ENCODE results near the gene ATP7B.
"Not testable (repeated sequence)": the region's sequence is repeated elsewhere in the genome, so short reads cannot be mapped to it uniquely, and the experiment has no call there.

The ATP7B gene

GRCh38 chr13:51922771-51923480 lies 88.3 kb downstream of the ATP7B start:
- DNase-seq (ENCODE audit: low spot score) = no peak

GRCh38 chr13:51921790-51922740 lies 89.2 kb downstream of the ATP7B start:
- no peak for DNase-seq (ENCODE audit: low spot score)

- no peak for DNase-seq (ENCODE audit: low spot score)
These were observed 90.5 kb downstream of the ATP7B start for GRCh38 chr13:51920786-51921185.

GRCh38 chr13:51920267-51920666 lies 91.0 kb downstream of the ATP7B start:
- DNase-seq (ENCODE audit: low spot score) = no peak

- no peak for DNase-seq (ENCODE audit: low spot score)
These were observed 91.7 kb downstream of the ATP7B start for GRCh38 chr13:51919531-51919930.

GRCh38 chr13:51916962-51917361 lies 94.3 kb downstream of the ATP7B start:
- no peak for DNase-seq (ENCODE audit: low spot score)

- no peak for DNase-seq (ENCODE audit: low spot score)
These were observed 95.0 kb downstream of the ATP7B start for GRCh38 chr13:51916051-51916818.

- DNase-seq (ENCODE audit: low spot score) = no peak
These were observed 97.1 kb downstream of the ATP7B start for GRCh38 chr13:51914137-51914493.

GRCh38 chr13:51913421-51914136 lies 97.7 kb downstream of the ATP7B start:
- DNase-seq (ENCODE audit: low spot score) = no peak

GRCh38 chr13:51912511-51913225 lies 98.6 kb downstream of the ATP7B start:
- no peak for DNase-seq (ENCODE audit: low spot score)

- DNase-seq (ENCODE audit: low spot score) = no peak
These were observed 99.2 kb downstream of the ATP7B start for GRCh38 chr13:51912091-51912490.

GRCh38 chr13:51910508-51910907 lies 100.7 kb downstream of the ATP7B start:
- DNase-seq (ENCODE audit: low spot score) = no peak

GRCh38 chr13:51909265-51909664 lies 102.0 kb downstream of the ATP7B start:
- not testable (repeated sequence) for DNase-seq (ENCODE audit: low spot score)

- no peak for DNase-seq (ENCODE audit: low spot score)
These were observed 104.1 kb downstream of the ATP7B start for GRCh38 chr13:51907040-51907732.

GRCh38 chr13:51906581-51906980 lies 104.7 kb downstream of the ATP7B start:
- no peak for DNase-seq (ENCODE audit: low spot score)

GRCh38 chr13:51905787-51906186 lies 105.5 kb downstream of the ATP7B start:
- DNase-seq (ENCODE audit: low spot score) = no peak

GRCh38 chr13:51902776-51903175 lies 108.5 kb downstream of the ATP7B start:
- no peak for DNase-seq (ENCODE audit: low spot score)

- no peak for DNase-seq (ENCODE audit: low spot score)
These were observed 110.8 kb downstream of the ATP7B start for GRCh38 chr13:51900471-51900870.

- DNase-seq (ENCODE audit: low spot score) = peak; percentile 19
These were observed 115.1 kb downstream of the ATP7B start for GRCh38 chr13:51895906-51896888.
